Measurements from ENCODE around the gene DYNAP. TPM values are rescaled to one million over a fixed set of nuclear protein-coding genes. Genes with fewer than 3 reads are reported as not detected.

DYNAP gene
- total RNA-seq, 2 experiments from 2014 or later, result not detected

DNA sequence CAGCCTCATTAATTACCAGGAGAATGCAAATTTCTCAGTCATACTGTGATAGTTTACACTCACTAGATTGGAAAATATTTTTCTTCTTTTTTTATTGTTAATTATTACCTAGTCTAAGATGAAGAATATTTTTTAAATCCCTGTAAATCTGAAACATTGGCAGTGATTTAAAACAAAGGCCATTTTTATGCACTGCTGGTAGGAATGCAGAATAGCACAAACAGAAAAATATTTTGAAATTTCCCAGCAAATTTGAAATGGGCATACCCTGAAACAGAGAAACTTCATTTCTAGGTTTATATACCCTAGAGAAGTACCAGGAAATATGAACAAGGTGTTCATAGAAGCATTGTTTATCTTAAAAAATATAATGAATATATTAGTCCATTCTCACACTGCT is 31.0 kb downstream of the DYNAP start:
- Mint-ChIP-seq H3K27ac (no peak overlapping the region), H3K4me3 (no peak overlapping the region), H3K36me3 (ENCODE audit: low read depth) (no peaks in the 10 kb centered on the region), H3K9me3 (peaks cover 2% of the 10 kb centered on the region), H3K27me3 (no peaks in the 10 kb centered on the region), H3K4me1 (ENCODE audit: low read depth) (no peaks in the 10 kb centered on the region)
- TF ChIP-seq, protein P1, sequence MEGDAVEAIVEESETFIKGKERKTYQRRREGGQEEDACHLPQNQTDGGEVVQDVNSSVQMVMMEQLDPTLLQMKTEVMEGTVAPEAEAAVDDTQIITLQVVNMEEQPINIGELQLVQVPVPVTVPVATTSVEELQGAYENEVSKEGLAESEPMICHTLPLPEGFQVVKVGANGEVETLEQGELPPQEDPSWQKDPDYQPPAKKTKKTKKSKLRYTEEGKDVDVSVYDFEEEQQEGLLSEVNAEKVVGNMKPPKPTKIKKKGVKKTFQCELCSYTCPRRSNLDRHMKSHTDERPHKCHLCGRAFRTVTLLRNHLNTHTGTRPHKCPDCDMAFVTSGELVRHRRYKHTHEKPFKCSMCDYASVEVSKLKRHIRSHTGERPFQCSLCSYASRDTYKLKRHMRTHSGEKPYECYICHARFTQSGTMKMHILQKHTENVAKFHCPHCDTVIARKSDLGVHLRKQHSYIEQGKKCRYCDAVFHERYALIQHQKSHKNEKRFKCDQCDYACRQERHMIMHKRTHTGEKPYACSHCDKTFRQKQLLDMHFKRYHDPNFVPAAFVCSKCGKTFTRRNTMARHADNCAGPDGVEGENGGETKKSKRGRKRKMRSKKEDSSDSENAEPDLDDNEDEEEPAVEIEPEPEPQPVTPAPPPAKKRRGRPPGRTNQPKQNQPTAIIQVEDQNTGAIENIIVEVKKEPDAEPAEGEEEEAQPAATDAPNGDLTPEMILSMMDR (IDR thresholded peaks at IDR 0.05), result no peak
- Histone ChIP-seq H3K27ac (ENCODE audit: low read depth in 1 of 2, low read length in 2 of 2) (no peak overlapping the region), H3K4me1 (ENCODE audit: insufficient read depth, low read length) (no peaks in the 10 kb centered on the region), H3K27me3 (ENCODE audit: control insufficient read depth in 1 of 2, insufficient read depth in 2 of 2, low read length in 2 of 2) (peaks cover 0 to 3% of the 10 kb centered on the region in 2 experiments), H3K4me3 (ENCODE audit: low read length) (no peak overlapping the region), H3K36me3 (ENCODE audit: insufficient read depth, low read length) (no peaks in the 10 kb centered on the region), H3K9me3 (ENCODE audit: control insufficient read depth in 1 of 2, insufficient read depth in 1 of 2, low read length in 2 of 2) (peaks cover 0 to under 1% of the 10 kb centered on the region in 2 experiments)
- ChIA-PET CTCF (no interaction called here), POLR2A (no interaction called here)
- ATAC-seq (ENCODE audit: poor library complexity), result no peak
- DNase-seq, result no peak
- intact Hi-C loops (cut with DNase I, micrococcal nuclease), result no loop called here

DNA sequence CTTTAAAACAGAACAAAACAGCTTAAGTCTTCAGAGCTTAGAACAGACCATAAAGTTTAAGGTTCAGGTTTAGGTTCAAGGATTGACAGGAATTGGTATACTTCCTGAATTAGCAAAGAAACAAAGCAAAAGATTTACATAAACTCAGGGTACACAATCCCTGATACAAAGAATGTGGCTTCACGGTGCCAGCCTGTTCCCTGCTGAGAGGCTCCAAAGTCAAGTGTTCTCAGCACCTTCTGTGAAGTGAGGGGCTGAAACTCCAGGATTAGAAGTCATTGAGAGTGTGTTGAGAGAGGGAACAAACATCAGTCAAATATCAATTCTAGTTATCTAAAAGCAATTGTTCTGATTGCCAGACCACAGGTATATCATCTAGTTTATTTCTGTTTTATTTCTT is 35.7 kb downstream of the DYNAP start:
- H3K27me3 ChIP-seq (ENCODE audit: control insufficient read depth in 1 of 2, insufficient read depth in 2 of 2, low read length in 2 of 2), result no peaks in the 10 kb centered on the region
- ChIA-PET CTCF (no interaction called here), POLR2A (no interaction called here)
- H3K9me3 Mint-ChIP-seq, result peaks cover 2% of the 10 kb centered on the region
- intact Hi-C loops (cut with DNase I, micrococcal nuclease), result no loop called here
- ATAC-seq (ENCODE audit: poor library complexity), result no peak
- H3K36me3 Mint-ChIP-seq (ENCODE audit: low read depth), result no peaks in the 10 kb centered on the region
- H3K9me3 ChIP-seq (ENCODE audit: control insufficient read depth in 1 of 2, insufficient read depth in 1 of 2, low read length in 2 of 2), result peaks cover 0 to 7% of the 10 kb centered on the region in 2 experiments
- H3K27ac Mint-ChIP-seq, result no peak overlapping the region
- H3K27me3 Mint-ChIP-seq, result no peaks in the 10 kb centered on the region
- H3K4me3 Mint-ChIP-seq, result no peak overlapping the region
- DNase-seq, result no peak
- TF ChIP-seq, protein P1 (IDR thresholded peaks at IDR 0.05), result no peak
- H3K27ac ChIP-seq (ENCODE audit: low read depth in 1 of 2, low read length in 2 of 2), result no peak overlapping the region
- no peaks in the 10 kb centered on the region for H3K4me1 Mint-ChIP-seq (ENCODE audit: low read depth)
- H3K36me3 ChIP-seq (ENCODE audit: insufficient read depth, low read length), result no peaks in the 10 kb centered on the region
- H3K4me3 ChIP-seq (ENCODE audit: low read length), result no peak overlapping the region
- H3K4me1 ChIP-seq (ENCODE audit: insufficient read depth, low read length), result no peaks in the 10 kb centered on the region

DNA sequence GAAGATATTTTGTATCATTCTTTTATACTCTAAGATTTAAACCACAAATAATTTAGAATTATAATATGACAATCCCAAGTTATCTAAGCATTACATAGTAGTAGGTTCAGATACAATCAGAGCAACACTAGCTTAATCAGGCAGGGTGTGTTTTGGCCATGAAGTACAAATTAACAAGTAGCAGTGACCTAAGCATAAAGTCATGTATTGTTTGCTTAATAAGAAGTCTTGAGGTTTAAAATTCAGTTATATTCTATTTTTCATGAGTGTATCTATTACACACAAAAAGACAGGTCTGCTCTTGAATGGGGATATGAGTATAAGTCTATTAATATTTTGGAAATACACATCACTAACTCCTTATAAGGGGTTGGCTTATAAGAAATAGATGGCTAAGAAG is 39.9 kb downstream of the DYNAP start:
- Histone ChIP-seq H3K27me3 (ENCODE audit: control insufficient read depth in 1 of 2, insufficient read depth in 2 of 2, low read length in 2 of 2) (no peaks in the 10 kb centered on the region), H3K4me3 (ENCODE audit: low read length) (no peak overlapping the region), H3K36me3 (ENCODE audit: insufficient read depth, low read length) (no peaks in the 10 kb centered on the region), H3K4me1 (ENCODE audit: insufficient read depth, low read length) (no peaks in the 10 kb centered on the region), H3K9me3 (ENCODE audit: control insufficient read depth in 1 of 2, insufficient read depth in 1 of 2, low read length in 2 of 2) (peaks cover 0 to 7% of the 10 kb centered on the region in 2 experiments), H3K27ac (ENCODE audit: low read depth in 1 of 2, low read length in 2 of 2) (no peak overlapping the region)
- no peaks in the 10 kb centered on the region for H3K27me3 Mint-ChIP-seq
- TF ChIP-seq, protein P1 (IDR thresholded peaks at IDR 0.05), result no peak
- ATAC-seq (ENCODE audit: poor library complexity), result no peak
- H3K36me3 Mint-ChIP-seq (ENCODE audit: low read depth), result no peaks in the 10 kb centered on the region
- CTCF ChIA-PET, result no interaction called here
- H3K27ac Mint-ChIP-seq, result no peak overlapping the region
- H3K9me3 Mint-ChIP-seq, result no peaks in the 10 kb centered on the region
- no peak overlapping the region for H3K4me3 Mint-ChIP-seq
- DNase-seq, result no peak
- intact Hi-C loops (cut with DNase I, micrococcal nuclease), result no loop called here
- no peaks in the 10 kb centered on the region for H3K4me1 Mint-ChIP-seq (ENCODE audit: low read depth)
- POLR2A ChIA-PET, result no interaction called here
